Lung (tissue), 12 donors: Measurements from ENCODE around the gene WBP11. TPM values are rescaled to one million over a fixed set of nuclear protein-coding genes. Genes with fewer than 3 reads are reported as not detected.

ENCODE experiments used
- ATAC-seq: fragments of 200-7000 bp; cut with Tn5 transposase; one replicate; pipeline ENCODE4 v1.9.1; 2020; ENCODE audit warnings: moderate number of reproducible peaks; ENCODE audit not compliant: insufficient read depth, low FRiP score
- DNase-seq, 3 donors: peaks; one replicate each; pipeline ENCODE4 v3.0.0-alpha.2; 2013 to 2017
- H3K27ac ChIP-seq, 2 donors: one replicate each; pipeline ENCODE4 v1.5.1; 2013; ENCODE audit warnings: mild to moderate bottlenecking in 2 of 2, moderate library complexity in 2 of 2, control low read depth in 1 of 2, inconsistent platforms in 1 of 2, low read depth in 1 of 2, low read length in 1 of 2
- H3K27me3 ChIP-seq, 3 donors: one replicate each; pipeline ENCODE4 v1.5.1; 2013; ENCODE audit warnings: low read length in 2 of 3; ENCODE audit not compliant: control insufficient read depth in 3 of 3, insufficient read depth in 3 of 3
- H3K36me3 ChIP-seq, 4 donors: one replicate each; pipeline ENCODE4 v1.5.1; 2013; ENCODE audit warnings: low read length in 4 of 4, mild to moderate bottlenecking in 1 of 4, moderate library complexity in 1 of 4; ENCODE audit not compliant: control insufficient read depth in 4 of 4, insufficient read depth in 4 of 4
- H3K4me1 ChIP-seq, 5 donors: one replicate each; pipeline ENCODE4 v1.5.1; 2013; ENCODE audit warnings: low read length in 5 of 5, mild to moderate bottlenecking in 2 of 5, moderate library complexity in 1 of 5; ENCODE audit not compliant: control insufficient read depth in 5 of 5, insufficient read depth in 5 of 5
- H3K4me3 ChIP-seq: one replicate; pipeline ENCODE4 v1.5.1; 2013; ENCODE audit warnings: mild to moderate bottlenecking, control low read depth, moderate library complexity
- H3K9ac ChIP-seq, 2 donors: one replicate each; pipeline ENCODE4 v1.5.1; 2013; ENCODE audit warnings: low read length in 2 of 2, control low read depth in 1 of 2; ENCODE audit not compliant: insufficient read depth in 1 of 2
- H3K9me3 ChIP-seq, 4 donors: one replicate each; pipeline ENCODE4 v1.5.1; 2013; ENCODE audit warnings: low read length in 3 of 4, mild to moderate bottlenecking in 1 of 4, moderate library complexity in 1 of 4; ENCODE audit not compliant: control insufficient read depth in 4 of 4, insufficient read depth in 3 of 4
- CTCF ChIP-seq: IDR thresholded peaks from 2 replicates; pipeline ENCODE4 v1.5.1; 2012; ENCODE audit warnings: mild to moderate bottlenecking; ENCODE audit errors: control extremely low read depth, extremely low read depth
- WGBS, 2 donors: extraction: QIAGEN DNeasy Blood & Tissue Kit; methylation state at CpG; one replicate each; pipeline ENCODE4 v1.1.7; 2013; 5-methylcytosine and 5-hydroxymethylcytosine counted together
- polyA plus RNA-seq, 2 donors: library from polyadenylated mRNA; stranded (reverse); fragments of 200-250 nt; gene quantifications; one replicate each; pipeline ENCODE4 v1.2.1, GENCODE V29; 2013
- total RNA-seq, 2 donors: library from RNA; depleted of rRNA in 1 of 2; stranded (reverse); fragments of >200 nt in 1 of 2; gene quantifications; one replicate each; pipeline ENCODE4 v1.2.1, GENCODE V29; 2014 to 2021
- donor health status: control.
- donor health status: control.
- donor health status: Bipolar disorder and iron deficiency.
- donor health status: healthy.
- donor health status: DM: yes; HTN: yes; CAD: no.

Gene WBP11
- total and polyA plus RNA-seq, 4 donors: 14.8 to 52.8 (median 30.6) TPM

- peak; percentile 0 for ATAC-seq
- Histone ChIP-seq H3K27me3 (no peaks in the 10 kb centered on the region), H3K4me3 (peak overlapping the region; percentile 59), H3K27ac (peak overlapping the region; percentile 81 to 95), H3K36me3 (peaks cover 3 to 8% (median 6%) of the 10 kb centered on the region in 4 donors), H3K4me1 (peaks cover 0 to 23% (median 8%) of the 10 kb centered on the region in 5 donors), H3K9ac (peak overlapping the region; percentile 75 to 89), H3K9me3 (no peaks in the 10 kb centered on the region)
- WGBS, 2 donors: 1% methylated on average over 12 of the region's 12 CpGs
- DNase-seq: no peak
- no peak for TF ChIP-seq CTCF
These were observed 517 bp upstream of the WBP11 start for GRCh38 chr12:14803830-14804160.

GRCh38 chr12:14802721-14803010, 612 bp downstream of the WBP11 start:
- ATAC-seq: no peak
- TF ChIP-seq CTCF: no peak
- Histone ChIP-seq H3K27ac (peak overlapping the region; percentile 83 to 95), H3K36me3 (peaks cover 3 to 19% (median 10%) of the 10 kb centered on the region in 4 donors), H3K4me3 (peak overlapping the region; percentile 96), H3K4me1 (peaks cover 0 to 23% (median 8%) of the 10 kb centered on the region in 5 donors), H3K27me3 (no peaks in the 10 kb centered on the region), H3K9ac (peak overlapping the region; percentile 98 to 99), H3K9me3 (no peaks in the 10 kb centered on the region)
- 0 to 1% methylated on average over 7 of the region's 7 CpGs for WGBS, 2 donors
- DNase-seq: peak in 1 of 3 donors; percentile 75

- peaks cover 3 to 23% (median 14%) of the 10 kb centered on the region in 4 donors for H3K36me3 ChIP-seq
These were observed 1.0 kb downstream of the WBP11 start for GRCh38 chr12:14802247-14802646.

More at GRCh38 chr12:14802247-14802646, 1.0 kb downstream of the WBP11 start:
- Histone ChIP-seq H3K27ac (no peak overlapping the region), H3K9me3 (no peaks in the 10 kb centered on the region), H3K4me3 (no peak overlapping the region), H3K4me1 (peaks cover 0 to 23% (median 8%) of the 10 kb centered on the region in 5 donors), H3K27me3 (no peaks in the 10 kb centered on the region), H3K9ac (peak overlapping the region; percentile 98 to 99)
- peak in 2 of 3 donors; percentile 37 to 48 for DNase-seq
- no peak for TF ChIP-seq CTCF
- WGBS, 2 donors: 70 to 88% methylated on average over 4 of the region's 4 CpGs
- ATAC-seq: no peak
